HG03039 (cell line): Measurements from ENCODE around the gene HPS4.
"Not testable (repeated sequence)": the region's sequence is repeated elsewhere in the genome, so short reads cannot be mapped to it uniquely, and the experiment has no call there.

Experiments
- ATAC-seq: cut with Tn5 transposase; IDR thresholded peaks from one replicate; pipeline ENCODE4 v1.9.1; 2021; ENCODE audit warnings: mild to moderate bottlenecking, moderate library complexity; ENCODE audit not compliant: unreplicated experiment

The HPS4 gene

DNA sequence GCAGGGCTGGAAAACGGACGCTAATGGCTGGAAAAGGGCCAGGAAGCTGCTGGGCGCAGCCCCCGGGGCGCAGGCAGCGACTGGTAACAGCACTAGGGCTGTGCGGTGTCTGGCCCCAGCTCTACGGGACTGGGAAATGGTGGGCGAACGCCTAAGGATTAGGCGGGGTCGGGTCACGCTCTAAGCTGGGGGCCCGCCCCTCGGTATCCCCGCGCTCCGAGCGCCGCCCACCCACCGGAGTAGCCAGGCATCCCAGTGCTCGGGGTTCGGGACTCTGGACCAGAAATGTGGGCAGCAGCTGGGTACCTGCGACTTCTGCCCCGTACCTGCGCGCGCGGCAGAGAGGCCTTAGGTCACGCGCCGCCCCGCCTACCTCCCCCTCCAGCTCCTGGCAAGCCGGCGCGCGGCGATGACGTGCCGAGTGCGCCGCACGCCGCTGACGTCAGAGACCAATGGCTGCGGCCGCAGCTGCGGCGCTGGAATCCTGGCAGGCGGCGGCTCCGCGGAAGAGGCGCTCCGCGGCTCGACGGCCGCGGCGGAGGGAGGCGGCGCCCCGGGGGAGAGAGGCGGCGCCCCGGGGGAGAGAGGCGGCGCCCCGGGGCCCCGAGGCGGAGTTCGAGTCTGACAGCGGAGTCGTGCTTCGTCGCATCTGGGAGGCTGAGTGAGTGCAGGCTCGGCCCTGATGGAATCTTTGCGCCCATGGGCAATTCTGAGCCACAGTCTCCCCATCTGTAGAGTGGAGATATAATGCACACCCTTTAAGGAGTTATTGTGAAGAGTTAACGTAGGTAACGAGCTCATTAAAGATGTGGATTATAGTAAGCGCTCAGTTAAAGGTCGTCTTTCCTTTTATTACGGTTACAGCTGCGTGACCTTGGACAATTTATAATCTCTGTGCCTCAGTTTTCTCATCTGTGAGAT lies at the start of gene HPS4, which contains the start of gene SRRD:
HPS4 (minus strand) TSS at position 345 of the 921 bp plus-strand sequence. CDS start 2,021 bp downstream, outside the sequence.
SRRD (plus strand) TSS at position 439 of the 921 bp plus-strand sequence; CDS start at position 453, 14 bp downstream.
- ATAC-seq = peak; percentile 76

DNA sequence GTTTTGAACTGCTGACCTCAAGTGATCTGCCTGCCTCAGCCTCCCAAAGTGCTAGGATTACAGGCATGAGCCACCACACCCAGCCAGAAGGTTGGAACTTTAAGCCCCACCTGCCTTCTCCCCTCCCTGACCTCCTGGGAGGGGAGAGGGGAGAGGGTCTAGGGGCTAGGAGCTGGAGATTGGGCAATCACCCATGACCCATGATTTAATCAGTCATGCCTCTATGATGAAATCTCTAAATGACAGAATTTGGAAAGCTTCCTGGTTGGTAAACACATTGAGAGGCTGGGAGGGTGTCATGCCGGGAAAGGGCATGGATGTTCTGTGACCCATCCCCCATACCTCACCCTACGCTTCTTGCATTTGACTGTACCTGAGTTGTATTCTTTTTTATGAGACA lies 45.8 kb upstream of the HPS4 start:
- no peak for ATAC-seq

DNA sequence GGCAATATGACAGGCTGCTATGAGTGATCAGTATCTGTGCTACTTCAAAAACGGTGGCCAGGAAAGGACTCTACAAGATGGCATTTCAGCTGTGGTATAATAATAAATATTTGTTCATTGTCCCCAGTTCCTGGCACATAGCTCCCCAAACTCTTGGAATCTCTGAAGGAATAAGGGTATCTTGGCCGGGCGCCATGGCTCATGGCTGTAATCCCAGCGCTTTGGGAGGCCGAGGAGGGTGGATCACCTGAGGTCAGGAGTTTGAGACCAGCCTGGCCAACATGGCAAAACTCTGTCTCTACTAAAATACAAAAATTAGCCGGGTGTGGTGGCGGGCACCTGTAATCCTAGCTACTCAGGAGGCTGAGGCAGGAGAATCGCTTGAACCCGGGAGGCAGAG lies 44.9 kb upstream of the HPS4 start:
- not testable (repeated sequence) for ATAC-seq

DNA sequence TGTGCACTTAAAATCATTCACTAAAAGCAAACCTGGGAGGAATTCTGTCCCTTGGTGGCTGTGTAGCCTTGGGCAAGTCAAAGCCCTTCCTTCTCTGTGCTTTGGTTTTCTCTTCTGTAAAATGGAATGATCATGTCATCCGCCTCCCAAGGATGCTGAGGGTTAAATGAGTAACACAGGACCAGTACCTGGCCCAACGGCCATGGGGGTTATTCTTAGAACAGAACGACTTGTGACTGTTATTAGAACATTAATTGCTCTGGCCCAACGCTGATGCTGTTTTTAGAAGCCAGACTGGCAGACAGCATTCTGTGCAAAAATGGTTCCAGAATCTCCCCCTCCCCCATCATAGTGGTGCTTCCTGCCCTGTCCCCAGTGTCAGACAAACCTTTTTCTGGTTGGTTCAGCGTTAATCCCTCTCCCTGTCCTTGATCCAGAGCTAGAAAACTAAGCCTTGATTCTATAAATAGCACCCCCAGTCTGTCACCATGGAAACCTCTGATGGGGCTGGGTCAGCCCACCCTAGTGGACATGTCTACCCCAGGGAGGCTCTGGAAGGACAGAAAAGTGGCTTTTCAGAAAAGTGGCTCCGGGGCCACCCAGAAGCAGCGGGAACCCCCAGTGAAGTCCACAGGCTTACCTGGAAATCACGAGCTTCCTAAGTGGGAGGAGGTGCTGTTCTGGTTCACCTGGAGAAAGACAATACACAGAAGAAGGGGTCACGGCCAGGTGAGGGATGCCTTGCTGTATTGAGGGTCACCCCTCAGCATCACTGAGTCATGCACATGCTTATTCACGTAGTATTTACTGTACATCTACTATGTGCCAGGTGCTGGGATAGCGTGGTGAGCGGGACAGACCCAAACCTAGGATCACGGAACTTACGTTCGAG lies 44.2 kb upstream of the HPS4 start:
- ATAC-seq = no peak

GRCh38 chr22:26527167-26527566 lies 43.6 kb upstream of the HPS4 start:
- ATAC-seq = no peak

DNA sequence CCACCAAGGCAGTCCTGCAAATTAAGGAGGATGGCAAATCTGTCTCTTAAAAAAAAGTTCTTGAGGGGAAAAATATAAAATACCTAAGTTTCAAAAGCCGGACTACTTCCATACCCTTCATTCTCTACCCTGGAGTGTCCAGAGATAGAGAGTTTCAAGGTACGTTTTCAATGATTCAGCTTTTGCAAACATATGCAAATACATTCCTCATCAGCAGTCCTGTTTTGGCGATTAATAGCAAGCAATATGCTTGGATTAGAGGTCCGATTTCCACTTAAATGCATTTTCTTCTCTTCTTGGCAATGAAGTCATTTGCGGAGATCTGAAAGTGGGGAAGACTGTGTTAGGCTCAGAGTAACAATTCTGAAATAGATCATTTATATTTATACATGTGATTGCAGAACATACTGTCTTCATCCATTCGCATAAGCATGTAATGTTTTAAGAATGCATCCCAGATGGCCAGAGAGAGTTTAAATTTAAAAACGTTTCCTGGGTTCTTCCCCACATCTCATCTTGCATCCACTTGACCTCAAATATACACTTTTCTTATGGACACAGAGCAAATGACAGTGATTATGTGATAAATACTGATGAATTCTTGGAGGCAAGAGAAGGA lies 42.5 kb upstream of the HPS4 start:
- ATAC-seq = no peak

GRCh38 chr22:26524870-26525269 lies 41.3 kb upstream of the HPS4 start:
- no peak for ATAC-seq

GRCh38 chr22:26522592-26522991 lies 39.0 kb upstream of the HPS4 start:
- ATAC-seq = no peak

DNA sequence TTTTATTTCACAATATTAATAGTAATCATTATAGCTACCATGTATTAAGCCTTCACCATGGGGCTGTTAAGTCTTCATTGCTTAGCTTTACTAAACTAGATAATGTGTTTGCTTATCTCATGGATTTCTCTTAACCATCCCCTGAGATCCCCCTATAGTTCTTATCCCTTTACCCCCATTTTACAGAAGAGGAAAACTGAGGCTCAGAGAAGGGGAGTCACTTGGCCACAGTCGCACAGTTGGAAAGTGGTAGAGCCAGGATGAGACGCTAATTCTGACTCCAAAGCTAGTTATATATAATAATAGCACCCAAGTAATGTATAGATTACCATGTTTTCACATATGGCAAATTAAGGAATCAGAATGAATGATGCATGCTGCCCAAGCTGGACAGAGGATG lies 38.4 kb upstream of the HPS4 start:
- ATAC-seq = no peak

- ATAC-seq = no peak
Observed at GRCh38 chr22:26517429-26517828, 33.8 kb upstream of the HPS4 start.

DNA sequence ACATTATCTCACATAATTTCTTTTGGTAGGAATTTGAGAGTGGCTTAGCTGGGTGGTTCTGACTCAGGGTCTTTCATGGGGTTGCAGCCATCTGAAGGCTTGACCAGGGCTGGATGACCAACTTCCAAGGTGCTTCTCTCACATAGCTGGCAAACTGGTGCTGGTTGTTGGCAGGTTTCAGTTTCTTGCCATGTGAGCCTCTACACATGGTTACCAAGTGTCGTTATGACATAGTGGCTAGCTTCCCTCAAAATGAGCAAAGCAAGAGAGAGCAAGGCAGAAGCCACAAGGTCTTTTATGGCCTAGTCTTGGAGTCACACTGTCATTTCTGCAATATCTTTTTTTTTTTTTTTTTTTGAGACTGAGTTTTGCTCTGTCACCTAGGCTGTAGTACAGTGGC lies 32.9 kb upstream of the HPS4 start:
- no peak for ATAC-seq

- ATAC-seq = no peak
Observed at GRCh38 chr22:26515931-26516330, 32.3 kb upstream of the HPS4 start.

GRCh38 chr22:26514419-26515161 lies 31.0 kb upstream of the HPS4 start:
- ATAC-seq = no peak

DNA sequence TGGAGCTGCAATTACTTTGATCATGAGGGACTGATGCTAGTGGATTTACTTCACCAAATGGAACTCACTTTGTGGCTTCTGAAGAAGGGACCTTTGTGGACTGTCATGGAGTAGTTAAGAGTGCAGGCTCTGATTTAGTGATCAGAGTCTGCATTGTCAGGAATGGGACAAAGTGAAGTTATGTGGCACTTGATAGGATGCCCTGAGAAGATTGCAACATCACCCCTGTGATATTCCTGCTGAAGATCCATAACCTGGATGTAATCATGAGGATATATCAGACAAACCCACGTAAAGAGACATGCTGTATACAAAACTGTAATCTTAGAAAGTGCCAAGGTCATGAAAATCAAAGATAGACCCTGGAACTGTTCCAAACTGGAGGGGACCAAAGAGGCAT lies 30.3 kb upstream of the HPS4 start:
- no peak for ATAC-seq

DNA sequence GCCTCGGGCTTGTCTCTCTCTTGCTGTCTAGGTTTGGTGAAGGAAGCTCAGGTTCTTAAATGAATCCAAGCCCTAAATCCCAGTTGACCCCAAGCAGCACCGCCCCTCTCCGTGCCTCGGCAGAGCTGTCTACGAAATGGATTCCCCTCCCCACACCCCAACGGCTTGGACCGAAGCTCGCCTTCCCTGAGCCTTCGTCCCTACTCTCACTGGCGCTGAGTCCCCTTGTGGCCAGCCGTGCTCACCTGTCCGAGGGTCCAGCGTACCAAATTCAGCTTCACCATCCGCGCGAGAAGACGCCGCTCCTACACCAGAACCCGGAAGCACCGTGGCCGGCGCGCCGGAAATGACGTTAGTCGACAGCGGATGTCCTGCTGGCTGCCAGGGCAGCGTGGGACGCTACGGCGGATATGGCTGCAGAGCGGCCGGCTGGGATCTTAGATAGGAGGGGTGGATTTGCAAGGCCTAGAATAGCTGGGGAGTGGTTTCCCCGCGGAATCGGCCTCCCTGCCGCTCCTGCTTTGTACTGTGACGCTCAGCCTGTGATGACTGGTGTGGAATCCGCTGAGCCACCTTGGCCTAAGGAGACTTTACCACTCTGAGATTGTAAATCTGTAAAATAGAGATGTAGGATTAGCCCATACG lies 28.7 kb upstream of the HPS4 start, which contains the start of gene TFIP11:
TFIP11 (minus strand) TSS at position 325 of the 645 bp plus-strand sequence. CDS start 2,201 bp downstream, outside the sequence.
- peak; percentile 72 for ATAC-seq

DNA sequence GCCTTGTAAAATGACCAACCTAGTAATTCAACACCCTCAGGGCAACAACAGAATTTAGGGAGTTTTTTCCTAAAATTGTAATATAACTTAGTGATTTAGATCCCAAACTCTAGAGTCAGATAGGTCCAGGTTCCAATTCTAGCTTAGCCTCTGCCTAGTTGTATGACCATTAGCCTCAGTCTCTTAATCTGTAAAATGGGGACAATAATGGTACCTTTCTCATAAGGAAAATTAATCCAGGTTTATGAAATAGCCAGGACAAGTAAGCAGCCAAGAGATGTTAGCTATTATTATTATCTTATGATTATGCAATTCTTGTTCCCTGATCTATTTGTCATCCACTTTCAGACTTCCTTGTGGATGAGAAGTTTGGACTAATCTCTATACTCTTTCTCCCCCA lies 24.6 kb upstream of the HPS4 start:
- ATAC-seq = no peak

- ATAC-seq = no peak
Observed at GRCh38 chr22:26503758-26504157, 20.2 kb upstream of the HPS4 start.

DNA sequence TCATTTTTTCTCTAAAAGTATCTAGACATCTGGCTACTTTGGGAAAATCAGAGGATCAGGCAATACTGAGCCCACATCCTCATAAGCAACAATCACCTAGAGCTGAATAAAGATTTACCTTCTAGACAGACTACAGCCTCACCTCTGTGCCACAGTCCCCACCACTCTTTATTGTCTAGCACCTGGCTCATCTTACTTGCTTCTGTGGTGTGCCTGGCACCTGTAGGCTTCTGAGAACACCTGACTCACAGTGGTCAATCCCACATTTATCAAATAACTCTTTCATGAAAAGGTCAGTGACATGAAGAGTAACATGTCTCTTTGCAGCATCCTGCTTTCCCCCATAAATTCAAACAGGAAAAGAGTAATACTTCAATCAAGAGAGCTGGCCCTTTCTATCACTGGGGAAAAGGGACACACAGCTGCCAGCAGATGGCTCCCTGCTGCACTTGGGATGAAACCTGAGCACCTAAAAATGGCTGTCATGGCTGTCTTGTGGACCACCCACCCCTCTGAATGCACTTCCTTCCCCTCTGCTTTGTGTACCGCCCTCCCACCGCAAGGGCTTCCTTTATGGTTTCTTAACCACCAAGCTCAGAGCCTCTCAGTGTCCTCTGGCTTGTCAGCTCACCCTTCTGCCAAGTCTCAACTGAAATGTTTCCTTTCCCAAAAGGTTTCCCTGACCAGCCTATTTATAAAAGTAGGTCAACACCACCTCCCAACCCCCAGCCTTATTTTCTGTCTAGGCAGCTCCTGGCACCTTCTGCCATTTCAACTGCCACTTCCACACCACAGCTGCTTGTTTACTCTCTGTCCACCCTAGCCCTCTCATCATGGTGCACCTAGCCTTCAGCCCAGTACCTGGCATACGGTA lies 19.3 kb upstream of the HPS4 start:
- no peak for ATAC-seq

- ATAC-seq = no peak
Observed at GRCh38 chr22:26501996-26502395, 18.4 kb upstream of the HPS4 start.
